ENCODE measurements around the gene GGN. TPM values are rescaled to one million over a fixed set of nuclear protein-coding genes. Genes with fewer than 3 reads are reported as not detected.

The GGN gene
- total and polyA plus RNA-seq, 9 of the 15 experiments (the other 6 are each of a cell fraction or from before 2014, with no cell fraction given), result 0.15 to 0.33 TPM; not detected in 7

DNA sequence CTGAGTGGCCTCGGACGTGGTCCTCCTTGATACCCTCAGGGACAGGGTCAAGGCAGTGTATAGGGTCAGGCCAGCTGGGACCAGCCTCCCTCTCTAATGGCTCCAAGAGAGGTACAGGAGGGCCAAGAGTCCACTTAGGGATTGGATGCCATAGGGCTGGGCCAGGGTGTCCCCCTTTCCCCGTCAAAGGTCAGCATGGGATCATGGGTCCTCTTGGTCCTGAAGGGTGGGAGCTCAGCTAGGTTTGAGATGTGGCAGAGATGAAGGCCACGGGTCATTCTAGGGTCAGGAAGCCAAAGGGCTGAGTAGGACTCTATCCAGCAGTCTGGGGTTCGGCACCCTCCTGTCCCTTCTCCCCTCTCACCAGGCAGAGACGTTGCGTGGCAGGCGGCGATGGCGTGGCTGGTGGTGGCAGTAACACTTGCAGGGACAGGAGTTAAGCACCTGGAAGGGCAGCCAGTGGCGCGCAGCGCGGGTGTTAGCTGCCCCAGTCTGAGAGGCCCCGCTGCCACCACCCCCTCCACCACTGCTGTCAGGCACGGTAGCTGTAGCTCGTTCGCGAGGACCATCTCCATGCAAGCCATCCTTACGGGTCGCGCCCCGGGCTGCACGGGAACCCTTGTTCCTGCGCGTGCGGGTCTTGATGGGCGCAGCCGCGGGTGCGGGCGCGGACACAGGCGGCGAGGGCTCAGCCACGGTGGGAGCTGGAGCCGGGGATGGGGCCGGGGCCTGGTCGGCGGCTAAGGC, 2.6 kb downstream of the GGN start:
- DNase-seq (ENCODE audit: extremely low read depth in 1 of 4, low spot score in 3 of 4), result no peak
- Histone ChIP-seq H4K20me1 (replicated peaks; ENCODE audit: control insufficient read depth, insufficient read depth, low read length) (peaks cover 3% of the 10 kb centered on the region; the same call in 1 of the 2 replicates), H3K9ac (ENCODE audit: insufficient read depth in 1 of 2, low read depth in 2 of 2, low read length in 2 of 2) (no peak overlapping the region; a peak in 1 of 4 replicates), H3K27ac (ENCODE audit: extremely low read depth, low read depth, low read length) (no peak overlapping the region), H3K4me2 (ENCODE audit: insufficient read depth, low read length) (no peak overlapping the region), H3K36me3 (ENCODE audit: control insufficient read depth, insufficient read depth, low read length) (peaks cover 60% of the 10 kb centered on the region), H3K4me3 (no peak overlapping the region), H3K9me3 (replicated peaks; ENCODE audit: control insufficient read depth, insufficient read depth, low read depth, low read length) (no peaks in the 10 kb centered on the region), H3K79me2 (ENCODE audit: control insufficient read depth, insufficient read depth, low read length) (0 out of 3 replicates have a peak, but pooled peaks cover 2% of the 10 kb centered on the region), H3K4me1 (replicated peaks in 1 of 2; ENCODE audit: control insufficient read depth in 2 of 2, insufficient read depth in 2 of 2, low read length in 2 of 2) (peaks cover 2 to 50% of the 10 kb centered on the region in 2 experiments; a peak in 3 of 5 replicates), H3K27me3 (ENCODE audit: control insufficient read depth in 2 of 2, insufficient read depth in 2 of 2, low read length in 2 of 2) (no peaks in the 10 kb centered on the region), H2AFZ (ENCODE audit: low read depth, low read length) (no peak overlapping the region), H3K9me1 (ENCODE audit: control insufficient read depth, insufficient read depth, low read length) (peaks cover 3% of the 10 kb centered on the region)
- peak; percentile 19 for FAIRE-seq
- no peak for TF ChIP-seq FOXA1 (IDR thresholded peaks at IDR 0.05; ENCODE audit: borderline replicate concordance)
- TF ChIP-seq, protein P1, sequence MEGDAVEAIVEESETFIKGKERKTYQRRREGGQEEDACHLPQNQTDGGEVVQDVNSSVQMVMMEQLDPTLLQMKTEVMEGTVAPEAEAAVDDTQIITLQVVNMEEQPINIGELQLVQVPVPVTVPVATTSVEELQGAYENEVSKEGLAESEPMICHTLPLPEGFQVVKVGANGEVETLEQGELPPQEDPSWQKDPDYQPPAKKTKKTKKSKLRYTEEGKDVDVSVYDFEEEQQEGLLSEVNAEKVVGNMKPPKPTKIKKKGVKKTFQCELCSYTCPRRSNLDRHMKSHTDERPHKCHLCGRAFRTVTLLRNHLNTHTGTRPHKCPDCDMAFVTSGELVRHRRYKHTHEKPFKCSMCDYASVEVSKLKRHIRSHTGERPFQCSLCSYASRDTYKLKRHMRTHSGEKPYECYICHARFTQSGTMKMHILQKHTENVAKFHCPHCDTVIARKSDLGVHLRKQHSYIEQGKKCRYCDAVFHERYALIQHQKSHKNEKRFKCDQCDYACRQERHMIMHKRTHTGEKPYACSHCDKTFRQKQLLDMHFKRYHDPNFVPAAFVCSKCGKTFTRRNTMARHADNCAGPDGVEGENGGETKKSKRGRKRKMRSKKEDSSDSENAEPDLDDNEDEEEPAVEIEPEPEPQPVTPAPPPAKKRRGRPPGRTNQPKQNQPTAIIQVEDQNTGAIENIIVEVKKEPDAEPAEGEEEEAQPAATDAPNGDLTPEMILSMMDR (IDR thresholded peaks at IDR 0.05 in 2 of 3, conservative IDR thresholded peaks at IDR 0.05 in 1 of 3; ENCODE audit: insufficient read depth in 2 of 3, low read depth in 1 of 3, low read length in 3 of 3), result 0 out of 6 replicates have a peak, but pooled peaks of 1 of the 3 experiments have one; percentile 5
- peak; percentile 63 for TF ChIP-seq RBFOX2 (IDR thresholded peaks at IDR 0.05; ENCODE audit: low read depth, low read length)
- TF ChIP-seq IRF2 (CRISPR knock-in tag; IDR thresholded peaks at IDR 0.05), result 0 out of 2 replicates have a peak, but pooled peaks have one; percentile 51
- TF ChIP-seq POLR2A (conservative IDR thresholded peaks at IDR 0.05), result peak; percentile 52
- 0 out of 2 replicates have a peak, but pooled peaks have one; percentile 39 for TF ChIP-seq SUPT5H (IDR thresholded peaks at IDR 0.05)
- TF ChIP-seq POLR2G (IDR thresholded peaks at IDR 0.05; ENCODE audit: low read depth, low read length), result peak; percentile 78; the same call in 1 of the 2 replicates
- TF ChIP-seq SP1 (CRISPR knock-in tag; IDR thresholded peaks at IDR 0.05), result 0 out of 2 replicates have a peak, but pooled peaks have one; percentile 9
- no peak for TF ChIP-seq PTRF (tag; IDR thresholded peaks at IDR 0.05)
- 0 out of 2 replicates have a peak, but pooled peaks have one; percentile 50 for TF ChIP-seq HNRNPL (IDR thresholded peaks at IDR 0.05; ENCODE audit: low read depth, low read length)
- no peak for TF ChIP-seq XRCC4 (IDR thresholded peaks at IDR 0.05; ENCODE audit: extremely low read depth, insufficient read depth, insufficient read length)
- WGBS (ENCODE audit: insufficient coverage, low coverage, missing lambda C conversion rate), result 91% methylated on average over 18 of the region's 40 CpGs
- peak; percentile 1; the same call in 2 of the 3 replicates for ATAC-seq
- no TSS peak for BruUV-seq (replicated peaks)
- ChIA-PET POLR2A (interaction anchor here (0.5 to 2.6 kb wide), 6 partner anchors 9 to 151 kb away, joined by 3 to 28 read pairs (median 6); partner anchors contain the start of gene PSMD8), CTCF (ENCODE audit: low intra/inter-chr PET ratio) (interaction anchor here (0.8 to 1.1 kb wide), 2 partner anchors 141 to 151 kb away, joined by 3 to 4 read pairs; no protein-coding TSS in a partner anchor)
- in situ Hi-C loops (cut with MboI), result no loop called here
- intact Hi-C loops (cut with micrococcal nuclease), result loop anchor here (5.0 kb wide), 2 partner anchors 48 to 143 kb away; partner anchors contain the start of gene CATSPERG

Measured in K562 (cell line).